NCI-H2196 treated with DMSO at 0.1 percent for 48 hours (cell line): ENCODE results near the gene IGF2BP3.
"Not testable (repeated sequence)": the region's sequence is repeated elsewhere in the genome, so short reads cannot be mapped to it uniquely, and the experiment has no call there.

Source experiments
- DNase-seq: peaks from one replicate; lab custom pipeline; 2025; ENCODE audit not compliant: unreplicated experiment; lab: John Stamatoyannopoulos, UW

The IGF2BP3 gene

DNA sequence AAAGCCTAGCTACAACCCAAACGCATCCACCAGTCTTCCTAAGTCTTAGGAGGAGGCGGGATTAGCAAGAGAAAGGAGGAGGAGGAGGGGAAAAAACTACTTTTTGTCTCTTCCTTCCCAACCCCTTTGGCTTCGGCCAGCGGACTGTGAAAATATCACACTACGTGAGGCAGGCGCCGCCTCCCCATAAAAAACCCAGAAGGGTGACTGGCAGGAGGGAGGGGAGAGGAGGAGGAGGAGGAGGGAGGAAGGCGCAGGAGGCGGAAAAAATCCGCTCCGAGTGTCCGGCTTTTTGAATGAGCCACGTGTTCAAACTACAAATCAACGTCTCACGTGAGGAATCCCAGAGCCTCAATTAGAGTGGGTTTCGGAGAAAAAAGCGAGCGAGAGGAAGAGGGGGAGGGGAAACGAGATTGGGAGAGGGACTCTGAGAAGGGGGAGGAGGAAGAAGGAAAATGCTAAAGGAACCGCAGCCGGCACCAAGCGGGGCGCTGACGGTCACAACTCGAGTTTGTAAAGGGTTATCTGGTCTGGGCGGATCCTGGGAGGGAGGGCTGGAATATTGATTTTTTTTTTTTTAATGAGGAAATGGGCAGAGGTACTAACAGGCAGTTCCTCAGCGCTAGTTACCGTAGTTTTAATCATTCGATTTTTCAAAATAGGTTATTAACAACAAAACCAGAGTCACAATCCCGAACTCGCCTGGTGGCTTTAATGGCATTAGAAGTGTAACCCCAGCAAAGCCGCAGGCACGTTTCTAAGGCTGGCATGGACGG is at the start of gene IGF2BP3:
TSS of gene IGF2BP3 (minus strand) at position 162 of the 776 bp plus-strand sequence. CDS start 381 bp downstream, outside the sequence.
- DNase-seq, result peak; percentile 77

DNA sequence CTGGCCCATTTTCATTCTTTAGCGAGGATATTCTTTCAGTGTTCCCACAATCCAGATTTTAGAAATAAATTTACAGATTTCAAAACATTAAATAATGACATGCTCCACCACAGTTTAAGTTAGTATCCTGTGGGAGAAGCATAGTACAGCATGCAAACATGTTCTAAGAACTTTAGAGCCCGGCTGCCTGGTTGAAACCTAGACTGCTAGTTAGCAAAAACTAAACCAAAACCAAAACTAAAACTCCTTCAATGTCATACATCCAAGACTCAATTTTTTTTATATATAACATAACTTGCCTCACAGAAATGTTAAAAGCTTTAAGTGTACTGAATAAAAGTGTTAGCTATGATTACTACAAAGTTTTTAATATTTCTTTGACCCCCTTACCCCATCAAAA is 44.5 kb upstream of the IGF2BP3 start:
- no peak for DNase-seq

DNA sequence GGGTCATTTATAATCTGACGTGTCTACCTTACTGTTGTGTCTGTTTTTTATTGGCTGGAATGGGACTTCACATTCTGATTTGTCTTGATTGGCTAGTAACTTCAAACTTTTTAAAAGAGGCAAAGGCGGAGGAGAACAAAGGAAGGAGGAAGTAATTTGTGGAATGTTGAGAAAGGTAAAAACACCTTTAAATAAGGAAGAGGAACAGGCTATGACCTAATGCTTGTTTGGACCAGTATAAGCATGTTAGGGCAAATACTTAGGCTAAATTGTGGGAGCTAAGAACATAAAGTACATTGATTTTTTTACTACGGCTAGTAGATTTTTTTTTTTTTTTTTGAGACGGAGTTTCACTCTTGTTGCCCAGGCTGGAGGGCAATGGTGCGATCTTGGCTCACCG is 43.5 kb upstream of the IGF2BP3 start:
- DNase-seq, result not testable (repeated sequence)

DNA sequence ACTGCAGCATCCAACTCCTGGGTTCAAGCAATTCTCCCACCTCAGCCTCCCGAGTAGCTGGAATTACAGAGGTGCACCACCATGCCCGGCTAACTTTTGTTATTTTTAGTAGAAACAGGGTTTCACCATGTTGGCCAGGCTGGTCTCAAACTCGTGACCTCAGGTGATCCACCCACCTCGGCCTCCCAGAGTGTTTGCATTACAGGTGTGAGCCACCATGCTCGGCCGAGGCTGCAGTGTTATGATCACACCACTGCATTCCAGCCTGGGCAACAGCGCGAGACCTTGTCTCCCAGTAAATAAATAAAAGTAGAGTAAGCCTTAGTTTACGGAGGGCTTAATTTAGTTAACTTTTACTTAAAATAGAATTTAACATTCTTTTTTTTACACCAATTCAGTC is 23.7 kb upstream of the IGF2BP3 start:
- no peak for DNase-seq

DNA sequence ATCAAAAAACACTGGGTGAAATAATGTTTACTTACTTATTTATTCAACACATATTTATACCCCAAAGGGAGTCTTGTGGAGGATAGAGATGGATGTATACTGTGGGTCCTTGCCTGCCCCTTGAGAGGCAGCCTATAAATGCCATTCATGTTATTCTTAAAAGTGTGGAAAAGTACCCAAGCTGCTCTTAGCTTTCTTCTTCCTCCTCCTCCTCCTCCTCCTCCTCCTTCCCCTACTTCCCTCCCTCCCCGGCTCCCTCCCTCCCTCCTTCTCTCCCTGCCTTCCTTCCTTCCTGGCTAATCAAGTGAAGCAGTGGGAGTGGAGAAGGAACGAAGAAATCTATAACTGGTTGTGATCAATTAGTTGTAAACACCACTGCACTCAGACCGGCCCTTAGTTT is 21.2 kb upstream of the IGF2BP3 start:
- DNase-seq, result no peak

DNA sequence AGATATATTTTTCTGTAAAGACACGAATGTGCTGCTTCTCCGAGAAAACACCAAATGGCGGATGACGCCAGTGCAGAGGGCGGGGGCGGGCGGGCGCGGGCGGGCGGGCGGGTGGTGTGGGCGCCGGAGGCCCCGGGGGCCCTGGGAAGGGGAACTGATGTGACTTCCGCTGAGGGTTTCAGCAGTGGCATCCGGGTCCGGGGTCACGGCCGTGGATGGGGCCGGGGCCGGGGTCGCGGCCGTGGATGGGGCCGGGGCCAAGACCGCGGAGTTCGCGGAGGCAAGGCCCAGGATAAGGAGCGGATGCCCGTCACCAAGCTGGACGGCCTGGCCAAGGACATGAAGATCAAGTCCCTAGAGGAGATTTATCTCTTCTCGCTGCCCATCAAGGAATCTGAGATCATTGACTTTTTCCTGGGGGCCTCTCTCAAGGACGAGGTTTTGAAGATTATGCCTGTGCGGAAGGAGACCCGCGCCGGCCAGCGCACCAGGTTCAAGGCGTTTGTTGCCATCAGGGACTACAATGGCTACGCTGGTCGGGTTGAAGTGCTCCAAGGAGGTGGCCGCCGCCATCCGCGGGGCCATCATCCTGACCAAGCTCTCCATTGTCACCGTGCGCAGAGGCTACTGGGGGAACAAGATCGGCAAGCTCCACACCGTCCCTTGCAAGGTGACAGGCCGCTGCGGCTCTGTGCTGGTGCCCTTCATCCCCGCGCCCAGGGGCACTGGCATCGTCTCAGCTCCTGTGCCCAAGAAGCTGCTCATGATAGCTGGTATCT is 20.3 kb upstream of the IGF2BP3 start:
- no peak for DNase-seq

DNA sequence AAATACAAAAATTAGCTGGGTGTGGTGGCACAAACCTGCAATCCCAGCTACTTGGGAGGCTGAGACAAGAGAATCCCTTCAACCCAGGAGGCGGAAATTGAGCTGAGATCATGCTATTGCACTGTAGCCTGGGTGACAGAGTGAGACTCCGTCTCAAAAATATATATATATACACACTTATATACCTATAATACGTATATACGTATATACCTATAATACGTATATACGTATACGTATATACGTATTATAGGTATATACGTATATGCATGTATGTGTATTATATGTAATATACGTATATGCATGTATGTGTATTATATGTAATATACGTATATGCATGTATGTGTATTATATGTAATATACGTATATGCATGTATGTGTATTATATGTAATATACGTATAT is 18.4 kb upstream of the IGF2BP3 start:
- not testable (repeated sequence) for DNase-seq

DNA sequence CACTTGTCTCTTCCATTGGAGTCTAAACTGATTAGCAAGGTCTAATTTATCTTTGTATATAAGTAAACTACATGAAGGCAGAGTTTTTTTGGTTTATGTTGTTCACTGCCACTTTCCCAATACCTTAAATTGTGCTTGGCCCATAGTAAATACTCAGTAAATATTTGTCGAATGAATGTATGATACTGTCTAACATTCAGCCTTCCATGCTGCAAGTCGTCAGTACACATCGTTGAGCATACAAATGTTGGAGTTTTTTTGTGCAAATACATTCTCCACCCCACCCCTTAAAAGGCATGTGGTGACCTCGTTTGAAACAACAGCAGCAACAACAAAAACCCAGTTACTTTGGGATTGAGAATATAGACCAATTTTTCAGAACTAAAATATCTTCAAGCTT is 17.4 kb upstream of the IGF2BP3 start:
- no peak for DNase-seq

DNA sequence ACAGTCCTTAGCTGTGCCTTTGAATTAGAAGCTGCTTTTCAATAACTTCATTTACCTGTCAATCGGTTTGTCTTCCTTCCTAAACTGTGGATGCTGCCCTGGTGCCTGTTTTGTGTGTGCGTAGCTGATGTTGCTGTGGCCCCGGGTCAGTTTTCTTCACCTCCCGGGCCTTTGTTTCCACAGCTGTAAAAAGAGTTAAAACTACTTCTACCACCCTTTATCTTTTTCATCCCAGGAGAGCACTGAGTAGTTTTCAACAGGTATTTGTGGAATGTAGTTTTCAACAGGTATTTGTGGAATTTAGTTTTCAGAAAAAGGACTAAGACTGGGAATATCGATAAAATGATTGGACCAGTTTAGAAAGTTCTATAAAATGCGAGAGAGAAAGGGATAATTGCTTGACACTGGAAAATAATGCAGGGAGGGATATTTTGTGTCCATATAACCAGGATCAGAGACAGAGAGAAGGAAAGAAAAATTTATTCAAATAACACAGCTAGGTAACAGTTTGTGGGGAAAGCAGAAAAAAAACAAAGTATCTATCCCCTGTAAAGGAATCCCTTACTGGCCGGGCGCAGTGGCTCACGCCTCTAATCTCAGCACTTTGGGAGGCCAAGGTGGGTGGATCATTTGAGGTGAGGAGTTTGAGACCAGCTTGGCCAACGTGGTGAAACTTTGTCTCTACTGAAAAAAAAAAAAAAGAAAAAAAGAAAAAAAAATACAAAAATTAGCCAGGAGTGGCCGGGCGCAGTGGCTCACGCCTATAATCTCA is 15.9 kb upstream of the IGF2BP3 start:
- DNase-seq, result no peak

DNA sequence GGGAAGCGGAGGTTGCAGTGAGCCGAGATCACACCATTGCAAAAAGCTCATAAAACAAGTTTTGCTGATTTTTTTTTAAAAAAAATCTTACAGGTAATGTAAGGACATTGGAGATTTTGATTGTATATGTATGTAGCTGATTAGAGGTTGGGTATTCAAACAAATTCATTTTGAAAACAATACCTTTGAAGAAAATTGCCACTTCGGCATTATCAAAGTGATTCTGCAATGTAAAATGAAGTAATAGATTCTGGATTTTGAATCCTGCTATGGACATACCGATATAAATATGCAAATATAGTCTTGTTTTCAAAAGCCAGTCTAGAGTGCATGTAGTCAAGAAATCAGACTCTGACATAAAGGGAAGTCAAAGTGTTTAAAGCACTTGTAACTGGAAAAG is 12.4 kb upstream of the IGF2BP3 start:
- no peak for DNase-seq

DNA sequence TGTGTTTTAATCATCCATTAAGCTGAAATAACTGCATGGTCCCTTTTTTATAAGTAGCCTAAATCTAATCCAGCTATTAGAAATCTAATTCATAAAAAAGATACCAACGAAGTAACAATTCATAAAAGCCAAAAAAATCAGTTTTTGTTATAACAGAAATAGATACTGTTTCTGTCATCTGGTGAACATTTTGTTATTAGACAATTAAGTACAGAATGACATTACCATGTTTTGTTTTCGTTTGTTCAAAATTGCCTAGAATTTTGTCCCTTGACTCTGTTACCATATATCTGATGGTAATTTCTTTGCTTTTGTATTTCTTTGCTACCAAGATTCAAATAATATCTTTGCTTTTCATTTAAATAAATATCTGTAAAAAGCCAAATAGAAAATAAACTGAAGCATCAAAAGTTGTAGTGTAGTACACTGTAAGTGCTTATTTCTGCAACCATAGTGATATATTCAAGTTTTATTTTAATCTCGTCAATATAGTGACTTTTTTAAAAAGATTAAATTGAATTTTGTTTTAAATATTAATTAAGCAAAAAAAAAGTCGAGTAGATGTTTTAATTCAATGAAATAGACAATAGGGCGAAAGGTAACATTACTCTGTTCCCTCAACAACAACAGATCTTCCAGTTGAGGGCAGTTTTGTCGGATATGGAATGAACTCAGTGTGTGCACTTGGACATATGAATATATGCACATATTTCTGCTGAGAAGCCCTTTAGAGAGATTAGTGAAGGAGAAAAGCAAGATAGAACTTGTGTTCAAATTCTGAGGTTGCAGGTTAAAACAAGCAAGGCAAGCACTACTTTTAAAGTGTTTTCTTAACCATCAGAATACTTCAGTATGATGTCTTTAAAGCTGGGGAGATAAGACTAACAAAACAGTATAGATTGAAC is 7.9 kb upstream of the IGF2BP3 start:
- DNase-seq, result no peak

DNA sequence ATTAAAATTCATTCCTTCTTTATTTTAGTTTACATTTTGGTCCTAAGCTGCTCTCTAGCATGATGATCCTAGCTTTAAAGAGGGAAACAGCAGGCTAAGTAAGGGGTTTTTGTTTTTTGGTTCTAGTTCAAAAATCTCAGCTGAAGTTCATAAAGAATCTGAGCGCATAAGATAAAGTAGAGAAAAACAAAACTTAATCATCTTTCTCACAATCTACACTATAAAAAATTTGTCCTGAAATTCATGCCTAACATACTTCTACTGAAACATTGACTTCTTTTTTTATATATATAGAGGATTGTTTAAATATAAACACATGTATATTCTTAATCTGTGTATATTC is 6.8 kb upstream of the IGF2BP3 start:
- no peak for DNase-seq

DNA sequence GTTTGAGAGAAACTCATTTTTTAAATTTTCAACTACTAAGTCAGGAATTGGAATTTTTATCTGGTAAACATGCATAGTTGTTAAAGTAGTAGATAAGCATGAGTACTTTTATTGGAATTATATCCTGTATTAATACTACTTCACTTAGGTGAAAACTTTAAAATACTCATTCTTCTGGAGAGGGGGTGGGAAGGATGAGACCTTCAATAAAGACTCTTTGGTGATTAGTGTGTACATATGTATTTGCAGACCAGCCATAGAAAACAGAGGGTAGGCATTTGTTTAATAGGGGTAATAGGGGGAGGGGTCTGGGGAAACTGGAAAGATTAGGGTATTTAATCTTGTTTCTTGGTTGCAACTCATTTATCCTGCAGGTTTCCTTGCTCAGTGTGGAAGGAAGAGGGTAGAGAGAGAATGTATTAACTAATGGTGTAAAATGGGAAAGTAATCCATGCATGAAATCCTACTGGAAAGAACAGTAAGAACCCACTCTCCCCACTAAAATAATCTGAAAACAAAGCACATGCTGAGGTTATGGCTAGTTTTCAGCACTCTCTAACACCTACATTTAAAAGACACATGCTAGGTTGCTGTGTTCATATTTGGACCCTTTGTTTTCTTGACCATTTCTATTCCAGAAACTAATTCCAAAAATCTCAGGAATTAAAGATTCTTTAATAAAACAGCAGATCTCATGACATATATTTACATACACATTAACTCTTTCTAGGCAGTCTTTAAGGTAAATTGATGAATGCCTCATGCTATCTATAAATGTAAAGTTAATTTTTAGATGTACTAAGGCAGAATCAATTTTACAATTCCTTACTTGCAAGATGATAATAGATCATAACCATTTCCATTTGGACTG is 6.2 kb upstream of the IGF2BP3 start:
- no peak for DNase-seq

DNA sequence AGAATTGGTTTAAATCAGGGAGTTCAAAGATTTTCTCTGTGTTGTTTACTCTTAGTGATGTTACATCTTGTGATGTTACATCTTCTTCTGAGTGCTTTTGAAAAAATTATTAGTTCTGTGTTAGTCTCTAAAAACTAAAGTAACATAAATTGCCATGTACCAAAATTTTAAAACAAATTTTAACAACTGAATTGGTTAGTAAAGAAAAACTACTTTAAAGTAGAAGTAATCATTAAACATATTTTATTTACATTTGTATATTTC is 5.2 kb upstream of the IGF2BP3 start:
- no peak for DNase-seq

DNA sequence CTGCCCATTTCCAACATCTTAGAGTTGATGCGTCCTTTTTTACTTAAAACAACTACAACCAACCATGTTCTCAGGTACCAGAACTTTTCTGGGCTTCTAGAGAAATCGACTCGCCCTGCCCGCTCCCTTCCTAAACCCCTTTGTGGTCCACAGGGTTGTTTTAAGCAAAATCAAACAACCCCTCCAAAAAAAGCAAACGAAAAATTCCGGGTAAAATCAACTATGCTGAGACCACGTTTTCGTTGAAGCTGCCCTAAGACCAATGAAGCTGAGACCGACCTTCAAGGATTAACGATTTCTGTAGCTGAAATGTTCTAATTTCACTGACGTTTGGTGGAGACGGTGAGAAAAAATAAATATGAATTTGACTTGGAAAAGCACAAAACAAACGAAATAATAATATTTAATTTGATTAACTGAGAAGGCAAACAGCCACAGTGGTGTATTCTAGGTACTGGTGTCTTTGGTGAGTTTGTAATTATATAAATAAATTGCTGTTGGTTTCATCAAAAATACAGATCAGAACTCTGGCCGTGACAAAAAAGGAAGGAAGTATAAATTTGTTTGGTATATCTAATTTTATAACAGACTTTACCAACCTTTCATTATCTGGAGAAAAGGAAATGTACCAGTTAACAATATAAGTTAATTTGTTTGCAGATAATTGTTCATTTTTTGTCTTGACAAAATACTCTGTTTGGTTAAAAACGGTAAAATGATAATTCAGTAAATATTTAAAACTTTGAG is 4.7 kb upstream of the IGF2BP3 start:
- no peak for DNase-seq

DNA sequence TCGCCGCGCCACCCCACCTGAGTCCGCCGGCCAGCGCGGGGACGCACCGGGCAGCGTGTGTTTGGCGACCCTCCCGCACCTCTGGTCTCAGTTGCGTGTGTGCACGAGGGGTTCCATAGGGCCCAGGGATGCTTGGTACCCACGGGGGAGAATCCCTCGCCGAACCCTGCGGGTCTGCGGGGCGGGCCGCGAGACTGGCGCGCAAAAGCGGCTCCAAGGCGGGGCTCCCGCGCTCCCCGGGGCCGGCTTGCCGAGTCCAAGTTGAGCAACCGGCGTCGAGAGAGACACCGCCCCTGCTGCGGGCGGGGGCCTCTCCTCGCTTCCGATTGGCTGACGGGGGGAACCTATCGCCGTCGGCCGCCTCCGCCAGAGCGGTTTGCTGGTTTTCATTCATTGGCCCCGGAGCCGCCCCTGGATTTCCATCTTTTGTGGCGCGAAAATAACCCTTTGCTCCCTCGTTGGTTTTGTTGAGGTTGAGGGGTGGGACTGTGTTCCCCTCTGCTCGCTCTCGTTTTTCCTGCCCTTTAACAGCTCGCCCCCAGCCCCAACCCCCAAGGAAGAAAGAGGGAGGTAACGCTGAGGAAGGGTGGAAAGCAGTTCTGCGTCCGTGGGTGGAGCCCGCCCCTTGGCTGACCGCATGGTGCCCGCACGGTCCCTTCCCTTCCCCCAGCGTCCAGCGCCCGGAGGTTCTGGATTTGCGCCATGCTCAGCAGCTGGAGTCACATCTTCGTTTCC is 4.0 kb upstream of the IGF2BP3 start:
- DNase-seq, result peak; percentile 96

DNA sequence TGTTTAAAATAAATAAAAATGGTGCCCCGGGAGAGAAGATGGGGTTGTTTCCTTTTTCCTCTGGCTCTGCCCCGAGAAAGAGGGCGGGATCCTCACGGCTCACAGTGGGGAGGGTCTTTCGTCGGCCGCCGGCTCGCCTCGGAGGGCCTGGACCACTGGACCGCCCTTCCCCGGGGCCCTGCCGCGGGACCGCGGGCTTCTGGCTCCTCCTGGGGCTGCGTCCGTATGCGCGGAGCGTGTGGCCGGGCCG is 3.5 kb upstream of the IGF2BP3 start:
- no peak for DNase-seq

DNA sequence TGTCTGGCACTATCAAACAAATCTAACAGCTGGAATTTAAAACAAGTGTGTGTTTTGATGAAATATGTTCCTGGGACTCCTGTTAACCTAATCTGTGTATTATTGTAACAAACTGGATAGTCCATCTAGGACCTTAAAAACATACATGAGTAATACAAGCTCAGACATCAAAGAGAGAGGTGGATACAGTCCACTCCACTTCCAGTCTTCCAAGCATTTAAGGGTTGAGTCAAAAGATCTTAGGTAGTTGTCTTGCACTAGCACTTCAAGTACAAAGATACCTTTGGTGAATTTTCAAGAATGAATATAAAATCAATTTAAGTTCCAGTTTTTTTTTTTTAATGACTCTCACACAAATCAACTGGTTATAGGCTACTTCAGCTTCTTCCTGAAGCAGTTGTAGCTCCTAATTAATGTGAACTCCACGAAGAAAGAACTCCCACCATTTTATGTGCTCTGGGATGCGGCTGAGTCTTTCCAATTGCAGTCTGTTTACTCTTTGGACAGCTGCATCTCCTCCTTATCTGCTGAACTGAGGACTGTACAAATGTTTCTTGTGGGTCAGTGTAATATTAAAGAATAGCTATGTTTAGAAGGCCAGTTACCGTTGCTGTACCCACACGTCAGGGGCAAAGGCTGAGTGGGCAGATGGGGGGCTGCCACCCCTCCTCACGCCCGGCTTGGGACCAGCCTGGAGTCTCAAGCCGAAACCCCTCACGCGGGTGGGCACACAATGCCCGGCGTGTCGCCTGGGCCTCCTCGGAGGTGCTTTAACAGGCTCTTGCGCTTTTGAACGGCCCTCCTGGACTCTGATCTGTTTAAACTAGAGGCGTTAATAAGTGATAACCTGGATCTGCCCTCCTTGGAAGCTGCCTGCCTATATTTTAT is 2.9 kb upstream of the IGF2BP3 start:
- no peak for DNase-seq
